C4-2B (cell line): ENCODE results near the gene NRG2.

Experiments
- CTCF ChIP-seq: fragments of 450-650 bp; conservative IDR thresholded peaks from 2 replicates; pipeline ENCODE4 v1.5.1; 2017; ENCODE audit warnings: mild to moderate bottlenecking
- ZFX ChIP-seq: fragments of 450-650 bp; IDR thresholded peaks from 2 replicates; pipeline ENCODE4 v1.6.1; 2017

- TF ChIP-seq CTCF (no peak), ZFX (no peak)
These were observed 2.7 kb downstream of the NRG2 start for GRCh38 chr5:140040358-140040757.
